ENCODE data around the gene TNNC1.

- no peak for TF ChIP-seq MXI1 (IDR thresholded peaks at IDR 0.05; ENCODE audit: low read depth, low read length)
- TF ChIP-seq POLR2A (IDR thresholded peaks at IDR 0.05; ENCODE audit: low read depth, low read length) = no peak
- no peak for TF ChIP-seq CEBPB (IDR thresholded peaks at IDR 0.05; ENCODE audit: borderline replicate concordance in 1 of 2, low read depth in 2 of 2, low read length in 2 of 2)
- no peak for TF ChIP-seq SP1 (IDR thresholded peaks at IDR 0.05; ENCODE audit: low read depth, low read length)
- no peak for TF ChIP-seq CTCF (IDR thresholded peaks at IDR 0.05 in 2 of 3, conservative IDR thresholded peaks at IDR 0.05 in 1 of 3; ENCODE audit: control insufficient read depth in 2 of 3, extremely low read depth in 1 of 3, insufficient read depth in 1 of 3, low read depth in 3 of 3, low read length in 3 of 3)
- TF ChIP-seq ZNF622 (IDR thresholded peaks at IDR 0.05) = no peak
- no peak for TF ChIP-seq ZNF207 (IDR thresholded peaks at IDR 0.05; ENCODE audit: borderline replicate concordance)
- TF ChIP-seq E2F4 (IDR thresholded peaks at IDR 0.05; ENCODE audit: low read depth, low read length) = no peak
- TF ChIP-seq EP300 (IDR thresholded peaks at IDR 0.05; ENCODE audit: borderline replicate concordance in 1 of 2, control insufficient read depth in 1 of 2, low read depth in 2 of 2, low read length in 2 of 2) = no peak
- TF ChIP-seq REST (IDR thresholded peaks at IDR 0.05; ENCODE audit: low read depth, low read length) = no peak
These were observed 51.7 kb downstream of the TNNC1 start for GRCh38 chr3:52402101-52402521.
